B cell (primary cell): ENCODE data around the gene ARHGAP11B. TPM values are rescaled to one million over a fixed set of nuclear protein-coding genes. Genes with fewer than 3 reads are reported as not detected.
"Not testable (repeated sequence)": the region's sequence is repeated elsewhere in the genome, so short reads cannot be mapped to it uniquely, and the experiment has no call there.

Experiments
- ATAC-seq: fragments of 200-7000 bp; cut with Tn5 transposase; one replicate; pipeline ENCODE4 v1.10.0; 2021; ENCODE audit warnings: low read depth, mild to moderate bottlenecking, moderate number of reproducible peaks, moderate library complexity
- CTCF ChIA-PET: fragments of 350-600 bp; sonication (Branson Sonifier 250); formaldehyde crosslinking; loops from one replicate; lab custom pipeline; 2021; ENCODE audit warnings: antibody characterized with exemption, inconsistent platforms; lab: Charles Lee
- POLR2A ChIA-PET: fragments of 350-600 bp; sonication (Branson Sonifier 250); formaldehyde crosslinking; loops from one replicate; lab custom pipeline; 2021; ENCODE audit warnings: antibody characterized with exemption; lab: Charles Lee
- DNase-seq: peaks from one replicate; pipeline ENCODE4 v3.0.0; 2013
- H2AFZ ChIP-seq: 2 replicates; pipeline ENCODE4 v1.6.1; 2012; ENCODE audit warnings: mild to moderate bottlenecking, low read depth, low read length; ENCODE audit not compliant: insufficient read depth, poor library complexity, severe bottlenecking
- H3K27ac ChIP-seq, 2 donors: 1 replicate in 1 of 2; 2 replicates in 1 of 2; pipeline ENCODE4 v1.5.1; 2012 to 2013; ENCODE audit warnings: low read length in 2 of 2, mild to moderate bottlenecking in 2 of 2, moderate library complexity in 1 of 2
- H3K27me3 ChIP-seq, 4 experiments: fragments of 200-600 bp in 1 of 4; sonication (generic) in 1 of 4; replicated peaks in 1 of 4; 1 replicate in 2 of 4; 2 replicates in 2 of 4; pipeline versions ENCODE4 v1.6.1 to v1.7.0; 2013 to 2016; ENCODE audit warnings: low read length in 3 of 4, mild to moderate bottlenecking in 2 of 4, mixed read lengths in 1 of 4, moderate library complexity in 1 of 4; ENCODE audit not compliant: insufficient read depth in 4 of 4, control insufficient read depth in 3 of 4; ENCODE audit errors: control extremely low read depth in 1 of 4
- H3K36me3 ChIP-seq, 2 experiments: replicated peaks in 1 of 2; 1 replicate in 1 of 2; 2 replicates in 1 of 2; pipeline versions ENCODE4 v1.6.1 to v1.7.1; 2013; ENCODE audit warnings: low read length in 1 of 2; ENCODE audit not compliant: insufficient read depth in 2 of 2, control insufficient read depth in 1 of 2; ENCODE audit errors: control extremely low read depth in 1 of 2, extremely low read depth in 1 of 2
- H3K4me1 ChIP-seq, 2 donors: fragments of 200-600 bp in 1 of 2; sonication (generic) in 1 of 2; 1 replicate in 1 of 2; 2 replicates in 1 of 2; pipeline versions ENCODE4 v1.5.1 to v1.6.1; 2013 to 2017; ENCODE audit warnings: low read length in 2 of 2; ENCODE audit not compliant: control insufficient read depth in 2 of 2, insufficient read depth in 2 of 2
- H3K4me2 ChIP-seq: replicated peaks from 2 replicates; pipeline ENCODE3; 2012; ENCODE audit warnings: mild to moderate bottlenecking, low read depth, low read length; ENCODE audit not compliant: poor library complexity, severe bottlenecking
- H3K4me3 ChIP-seq, 5 experiments: fragments of 200-600 bp in 1 of 5; sonication (generic) in 1 of 5; 1 replicate in 3 of 5; 2 replicates in 2 of 5; pipeline versions ENCODE4 v1.5.1 to v1.7.0; 2011 to 2016; ENCODE audit warnings: low read length in 4 of 5, mild to moderate bottlenecking in 4 of 5, low read depth in 2 of 5, control low read depth in 1 of 5, moderate library complexity in 1 of 5; ENCODE audit not compliant: insufficient read depth in 1 of 5; ENCODE audit errors: control extremely low read depth in 1 of 5, extremely low read depth in 1 of 5
- H3K79me2 ChIP-seq: fragments of 200-600 bp; sonication (generic); one replicate; pipeline ENCODE4 v1.6.0; 2016; ENCODE audit warnings: low read length; ENCODE audit not compliant: control insufficient read depth, insufficient read depth
- H3K9ac ChIP-seq: fragments of 200-600 bp; sonication (generic); 2 replicates; pipeline ENCODE4 v1.6.1; 2017; ENCODE audit warnings: mild to moderate bottlenecking, low read length, moderate library complexity
- H3K9me3 ChIP-seq, 3 donors: one replicate each; pipeline versions ENCODE4 v1.6.1 to v1.7.1; 2013; ENCODE audit warnings: low read length in 2 of 3; ENCODE audit not compliant: control insufficient read depth in 2 of 3, insufficient read depth in 1 of 3; ENCODE audit errors: control extremely low read depth in 1 of 3
- H4K20me1 ChIP-seq: 2 replicates; pipeline ENCODE4 v1.6.0; 2012; ENCODE audit warnings: mild to moderate bottlenecking, low read length; ENCODE audit not compliant: insufficient read depth, control insufficient read depth, poor library complexity, severe bottlenecking
- H3K27ac Mint-ChIP-seq: one replicate; pipeline ENCODE4 v1.8.0; 2021; ENCODE audit warnings: mixed read lengths
- H3K27me3 Mint-ChIP-seq: one replicate; pipeline ENCODE4 v1.8.0; 2021; ENCODE audit warnings: mixed read lengths
- H3K4me1 Mint-ChIP-seq: one replicate; pipeline ENCODE4 v1.8.0; 2021; ENCODE audit warnings: mixed read lengths
- H3K4me3 Mint-ChIP-seq: one replicate; pipeline ENCODE4 v1.8.0; 2021; ENCODE audit warnings: mixed read lengths
- H3K9me3 Mint-ChIP-seq: one replicate; pipeline ENCODE4 v1.8.0; 2022; ENCODE audit warnings: mixed read lengths; ENCODE audit not compliant: insufficient read depth
- WGBS: methylation state at CpG from one replicate; pipeline ENCODE4 v1.1.5; 2013; ENCODE audit warnings: missing lambda C conversion rate; ENCODE audit not compliant: insufficient coverage; 5-methylcytosine and 5-hydroxymethylcytosine counted together
- intact Hi-C: fragments of 100-400 bp; cut with micrococcal nuclease; formaldehyde crosslinking; loops from one replicate; pipeline ENCODE4 v1.10.0; 2022
- polyA plus RNA-seq: library from polyadenylated mRNA; depleted of rRNA; stranded (reverse); fragments of >200 nt; gene quantifications from 2 replicates; pipeline ENCODE4 v1.2.3, GENCODE V29; 2012
- small RNA-seq: library from RNA; depleted of rRNA; stranded (forward); fragments of <200 nt; gene quantifications from one replicate; pipeline ENCODE3, GENCODE V24; 2012; ENCODE audit warnings: low replicate concordance, low read depth; ENCODE audit not compliant: insufficient read length
- total RNA-seq, 2 donors: library from RNA; stranded (reverse); fragments of 120-200 nt in 1 of 2; gene quantifications; 1 replicate in 1 of 2; 2 replicates in 1 of 2; pipeline versions ENCODE4 v1.2.3 to v1.2.4, GENCODE V29; 2013 to 2022

Gene ARHGAP11B

DNA sequence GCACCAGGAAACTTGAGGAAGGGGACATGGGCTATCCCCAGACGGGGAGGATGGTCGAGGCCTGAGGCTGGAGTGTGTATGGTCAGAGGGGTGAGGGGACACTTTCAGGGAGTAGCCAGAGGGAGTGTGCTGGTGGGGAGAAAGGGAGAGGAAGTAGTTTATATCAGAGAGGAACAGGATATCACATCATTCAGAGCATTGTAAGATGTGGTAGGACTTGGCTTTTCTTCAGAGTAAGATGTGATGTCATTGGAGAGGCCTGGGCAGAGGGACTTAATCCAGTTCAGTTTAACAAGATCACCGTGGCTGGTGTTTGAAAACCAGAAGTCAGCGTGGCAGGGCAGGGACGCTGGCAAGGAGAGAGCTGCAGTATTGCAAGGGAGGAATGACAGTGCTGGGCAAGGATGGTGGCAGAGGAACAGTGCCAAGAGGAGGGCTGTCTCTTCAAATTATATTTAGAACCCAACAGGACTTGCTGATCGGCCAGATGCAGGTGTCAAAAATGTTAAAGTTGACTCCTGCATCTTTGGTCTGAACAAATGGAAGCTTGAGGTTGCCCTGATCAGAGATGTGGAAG, 59.9 kb downstream of the ARHGAP11B start:
- 100% methylated on average over 1 of the region's 6 CpGs for WGBS
- H3K4me1 ChIP-seq, CTCF ChIA-PET, H3K9me3 Mint-ChIP-seq, H3K27ac ChIP-seq, intact Hi-C loops, H3K4me3 ChIP-seq, DNase-seq, H3K4me2 ChIP-seq, H3K4me1 Mint-ChIP-seq, H3K27me3 ChIP-seq, H3K4me3 Mint-ChIP-seq, H3K9ac ChIP-seq, H3K79me2 ChIP-seq, H4K20me1 ChIP-seq, H2AFZ ChIP-seq, H3K9me3 ChIP-seq, POLR2A ChIA-PET, H3K27me3 Mint-ChIP-seq, ATAC-seq, H3K27ac Mint-ChIP-seq, H3K36me3 ChIP-seq: not testable (repeated sequence)

DNA sequence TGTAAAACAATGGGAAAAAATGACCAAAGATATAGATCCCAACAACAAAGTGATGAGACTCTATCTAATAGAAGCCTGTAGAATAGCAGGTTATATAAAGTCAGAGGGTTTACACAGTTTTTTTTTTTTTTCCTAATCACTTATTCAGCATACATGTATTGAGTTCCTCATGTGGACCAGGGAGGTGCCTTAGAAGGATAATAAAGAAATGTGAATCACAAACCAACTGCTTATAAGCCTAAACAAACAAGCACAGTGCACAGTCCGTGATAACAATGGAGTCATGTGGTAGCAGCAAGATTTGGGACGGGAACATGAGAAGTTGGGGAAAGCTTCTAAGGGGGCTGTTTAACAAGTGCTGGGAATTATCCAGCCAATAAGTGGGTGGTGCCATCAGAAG, 60.7 kb downstream of the ARHGAP11B start:
- H3K9me3 Mint-ChIP-seq, H3K27ac ChIP-seq, H3K27me3 ChIP-seq, H3K9ac ChIP-seq, ATAC-seq, H3K4me1 Mint-ChIP-seq, H3K4me2 ChIP-seq, H3K4me3 Mint-ChIP-seq, CTCF ChIA-PET, POLR2A ChIA-PET, H3K27me3 Mint-ChIP-seq, H3K4me1 ChIP-seq, H3K79me2 ChIP-seq, H3K36me3 ChIP-seq, H4K20me1 ChIP-seq, H3K27ac Mint-ChIP-seq, intact Hi-C loops, H3K9me3 ChIP-seq, H2AFZ ChIP-seq, H3K4me3 ChIP-seq, DNase-seq: not testable (repeated sequence)
- WGBS: no CpG with 5 or more reads among the region's 2 CpGs

Small RNAs within 50 kb of the gene (small RNA-seq; reads per million reads assigned to genes)
- not detected for gene RF00019
- 0.57 reads per million for gene RF00096
- gene RN7SL628P: not detected

Other genes with a start within 250 kb of the ARHGAP11B start
- gene CHRFAM7A, start 232.6 kb upstream of the ARHGAP11B start, total RNA-seq: 1.1 and 1.2 TPM in 2 replicates
- gene CHRFAM7A, start 232.6 kb upstream of the ARHGAP11B start, polyA plus RNA-seq: 0.61 and 1.8 TPM in 2 replicates
- gene GOLGA8R, start 211.9 kb upstream of the ARHGAP11B start, total RNA-seq: 4.8 and 5.9 TPM in 2 replicates
- 1.9 and 2.0 TPM in 2 replicates for gene GOLGA8R, start 211.9 kb upstream of the ARHGAP11B start, polyA plus RNA-seq
- gene GOLGA8Q, start 74.1 kb upstream of the ARHGAP11B start, total RNA-seq: 2.3 and 2.5 TPM in 2 replicates
- 0.48 and 0.89 TPM in 2 replicates for gene GOLGA8Q, start 74.1 kb upstream of the ARHGAP11B start, polyA plus RNA-seq
- 0.19 TPM in 1 of 2 replicates, not detected in the other for gene GOLGA8H, start 22.1 kb upstream of the ARHGAP11B start, total RNA-seq
- 0.15 and 0.85 TPM in 2 replicates for gene GOLGA8H, start 22.1 kb upstream of the ARHGAP11B start, polyA plus RNA-seq